Measurements from ENCODE around the gene PLEKHA5.

GRCh38 chr12:19301688-19302087 is 172.2 kb downstream of the PLEKHA5 start:
- TF ChIP-seq, protein P1, sequence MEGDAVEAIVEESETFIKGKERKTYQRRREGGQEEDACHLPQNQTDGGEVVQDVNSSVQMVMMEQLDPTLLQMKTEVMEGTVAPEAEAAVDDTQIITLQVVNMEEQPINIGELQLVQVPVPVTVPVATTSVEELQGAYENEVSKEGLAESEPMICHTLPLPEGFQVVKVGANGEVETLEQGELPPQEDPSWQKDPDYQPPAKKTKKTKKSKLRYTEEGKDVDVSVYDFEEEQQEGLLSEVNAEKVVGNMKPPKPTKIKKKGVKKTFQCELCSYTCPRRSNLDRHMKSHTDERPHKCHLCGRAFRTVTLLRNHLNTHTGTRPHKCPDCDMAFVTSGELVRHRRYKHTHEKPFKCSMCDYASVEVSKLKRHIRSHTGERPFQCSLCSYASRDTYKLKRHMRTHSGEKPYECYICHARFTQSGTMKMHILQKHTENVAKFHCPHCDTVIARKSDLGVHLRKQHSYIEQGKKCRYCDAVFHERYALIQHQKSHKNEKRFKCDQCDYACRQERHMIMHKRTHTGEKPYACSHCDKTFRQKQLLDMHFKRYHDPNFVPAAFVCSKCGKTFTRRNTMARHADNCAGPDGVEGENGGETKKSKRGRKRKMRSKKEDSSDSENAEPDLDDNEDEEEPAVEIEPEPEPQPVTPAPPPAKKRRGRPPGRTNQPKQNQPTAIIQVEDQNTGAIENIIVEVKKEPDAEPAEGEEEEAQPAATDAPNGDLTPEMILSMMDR (IDR thresholded peaks at IDR 0.05): no peak
- TF ChIP-seq POLR2A (IDR thresholded peaks at IDR 0.05): no peak
